ENCODE measurements around the gene COG7.

DNA sequence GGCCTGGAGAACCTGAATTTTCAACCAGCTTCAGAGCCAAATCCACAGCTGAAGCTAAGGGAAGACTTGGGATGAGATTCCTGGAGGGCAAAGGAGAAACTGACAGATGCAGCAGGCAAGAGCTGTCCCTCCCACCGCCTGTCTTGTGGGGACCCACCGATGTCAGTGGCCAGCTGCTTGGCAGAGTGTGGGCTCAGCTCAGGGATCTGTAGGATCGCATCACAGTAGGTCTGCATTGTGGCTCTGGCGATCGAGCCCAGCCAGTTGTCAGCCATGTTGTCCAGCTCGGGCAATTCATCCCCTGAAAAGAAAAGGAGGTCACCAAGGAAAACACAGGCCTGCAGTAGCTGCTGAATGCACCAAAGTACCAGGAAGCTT, 60.8 kb downstream of the COG7 start:
- TF ChIP-seq, protein P1, sequence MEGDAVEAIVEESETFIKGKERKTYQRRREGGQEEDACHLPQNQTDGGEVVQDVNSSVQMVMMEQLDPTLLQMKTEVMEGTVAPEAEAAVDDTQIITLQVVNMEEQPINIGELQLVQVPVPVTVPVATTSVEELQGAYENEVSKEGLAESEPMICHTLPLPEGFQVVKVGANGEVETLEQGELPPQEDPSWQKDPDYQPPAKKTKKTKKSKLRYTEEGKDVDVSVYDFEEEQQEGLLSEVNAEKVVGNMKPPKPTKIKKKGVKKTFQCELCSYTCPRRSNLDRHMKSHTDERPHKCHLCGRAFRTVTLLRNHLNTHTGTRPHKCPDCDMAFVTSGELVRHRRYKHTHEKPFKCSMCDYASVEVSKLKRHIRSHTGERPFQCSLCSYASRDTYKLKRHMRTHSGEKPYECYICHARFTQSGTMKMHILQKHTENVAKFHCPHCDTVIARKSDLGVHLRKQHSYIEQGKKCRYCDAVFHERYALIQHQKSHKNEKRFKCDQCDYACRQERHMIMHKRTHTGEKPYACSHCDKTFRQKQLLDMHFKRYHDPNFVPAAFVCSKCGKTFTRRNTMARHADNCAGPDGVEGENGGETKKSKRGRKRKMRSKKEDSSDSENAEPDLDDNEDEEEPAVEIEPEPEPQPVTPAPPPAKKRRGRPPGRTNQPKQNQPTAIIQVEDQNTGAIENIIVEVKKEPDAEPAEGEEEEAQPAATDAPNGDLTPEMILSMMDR (IDR thresholded peaks at IDR 0.05), result no peak
- TF ChIP-seq POLR2A (IDR thresholded peaks at IDR 0.05), result no peak

Data from heart left ventricle (tissue), 13 donors.